ENCODE data around the gene PARD6B. TPM values are rescaled to one million over a fixed set of nuclear protein-coding genes. Genes with fewer than 3 reads are reported as not detected.

The PARD6B gene
- total RNA-seq, 2 donors from 2014 or later: 29.0 to 36.7 TPM

GRCh38 chr20:50805349-50805684 lies 73.9 kb downstream of the PARD6B start:
- no peak for DNase-seq
- Mint-ChIP-seq H3K27me3 (ENCODE audit: insufficient read depth) (no peaks in the 10 kb centered on the region), H3K4me1 (peaks cover 5% of the 10 kb centered on the region), H3K4me3 (no peak overlapping the region), H3K9me3 (no peaks in the 10 kb centered on the region), H3K27ac (no peak overlapping the region), H3K36me3 (ENCODE audit: low read depth) (no peaks in the 10 kb centered on the region)
- H3K9ac ChIP-seq (ENCODE audit: extremely low read depth, low read length, poor library complexity, severe bottlenecking): no peak overlapping the region
- H3K4me3 ChIP-seq (ENCODE audit: low read length): no peak overlapping the region
- H3K36me3 ChIP-seq (ENCODE audit: control insufficient read depth, insufficient read depth, low read length): no peaks in the 10 kb centered on the region
- WGBS, 2 experiments (ENCODE audit: insufficient coverage in 1 of 2, insufficient read length in 1 of 2): 86 to 100% methylated on average over 1 of the region's 1 CpG
- H3K27ac ChIP-seq (ENCODE audit: low read depth, low read length): no peak overlapping the region
- no peak for TF ChIP-seq CTCF (conservative IDR thresholded peaks at IDR 0.05)
- no peaks in the 10 kb centered on the region for H3K9me3 ChIP-seq (ENCODE audit: control insufficient read depth, low read length)
- H3K4me1 ChIP-seq (ENCODE audit: control insufficient read depth, insufficient read depth, low read length): no peaks in the 10 kb centered on the region
- no peaks in the 10 kb centered on the region for H3K27me3 ChIP-seq (ENCODE audit: control insufficient read depth, insufficient read depth, low read length, poor library complexity, severe bottlenecking)

GRCh38 chr20:50806126-50806768 lies 74.9 kb downstream of the PARD6B start:
- no peak overlapping the region for H3K27ac ChIP-seq (ENCODE audit: low read depth, low read length)
- no peak for TF ChIP-seq CTCF (conservative IDR thresholded peaks at IDR 0.05)
- Mint-ChIP-seq H3K27me3 (ENCODE audit: insufficient read depth) (no peaks in the 10 kb centered on the region), H3K4me1 (peaks cover 5% of the 10 kb centered on the region), H3K27ac (no peak overlapping the region), H3K36me3 (ENCODE audit: low read depth) (no peaks in the 10 kb centered on the region), H3K4me3 (no peak overlapping the region), H3K9me3 (no peaks in the 10 kb centered on the region)
- no peak overlapping the region for H3K9ac ChIP-seq (ENCODE audit: extremely low read depth, low read length, poor library complexity, severe bottlenecking)
- WGBS, 2 experiments (ENCODE audit: insufficient coverage in 1 of 2, insufficient read length in 1 of 2): 88 to 92% methylated on average over 2 to 5 of the region's 5 CpGs
- no peaks in the 10 kb centered on the region for H3K36me3 ChIP-seq (ENCODE audit: control insufficient read depth, insufficient read depth, low read length)
- H3K4me3 ChIP-seq (ENCODE audit: low read length): no peak overlapping the region
- no peaks in the 10 kb centered on the region for H3K4me1 ChIP-seq (ENCODE audit: control insufficient read depth, insufficient read depth, low read length)
- H3K27me3 ChIP-seq (ENCODE audit: control insufficient read depth, insufficient read depth, low read length, poor library complexity, severe bottlenecking): no peaks in the 10 kb centered on the region
- DNase-seq: no peak
- no peaks in the 10 kb centered on the region for H3K9me3 ChIP-seq (ENCODE audit: control insufficient read depth, low read length)

Other genes starting within 250 kb of the PARD6B start
- 10 to 100 TPM; 25.4 to 28.7 TPM for gene PTPN1, start 221.2 kb upstream of the PARD6B start, total RNA-seq
- gene RIPOR3, start 40.0 kb upstream of the PARD6B start, total RNA-seq: 1 to 10 TPM in 1 of 2 donors, under 1 TPM in 1; 0.46 to 1.4 TPM
- 10 to 100 TPM in 1 of 2 donors, 1 to 10 TPM in 1; 9.5 to 25.2 TPM for gene BCAS4, start 63.5 kb downstream of the PARD6B start, total RNA-seq
- 100 to 1,000 TPM; 136 to 152 TPM for gene ADNP, start 199.9 kb downstream of the PARD6B start, total RNA-seq
- 10 to 100 TPM; 54.9 to 58.8 TPM for gene DPM1, start 227.0 kb downstream of the PARD6B start, total RNA-seq
- 1 to 10 TPM; 4.7 to 5.5 TPM for gene MOCS3, start 227.2 kb downstream of the PARD6B start, total RNA-seq

Measured in endodermal cell (in vitro differentiated cells).